Gastroesophageal sphincter (tissue), 4 donors: ENCODE measurements around the gene EFNA2. TPM values are rescaled to one million over a fixed set of nuclear protein-coding genes. Genes with fewer than 3 reads are reported as not detected.

Source experiments
- ATAC-seq: fragments of 150-250 bp; one replicate; pipeline ENCODE4 v1.9.1; 2016; ENCODE audit warnings: mild to moderate bottlenecking, moderate library complexity
- H3K27ac ChIP-seq, 4 donors: fragments of 200-600 bp; sonication (generic) in 3 of 4; 1 replicate in 3 of 4; 2 replicates in 1 of 4; pipeline ENCODE4 v1.5.1; 2016 to 2019
- H3K27me3 ChIP-seq: fragments of 200-600 bp; sonication (generic); one replicate; pipeline ENCODE4 v1.5.1; 2019
- H3K36me3 ChIP-seq, 2 donors: fragments of 200-600 bp; sonication (generic); one replicate each; pipeline ENCODE4 v1.5.1; 2019; ENCODE audit warnings: control low read depth in 1 of 2
- H3K4me1 ChIP-seq, 3 donors: fragments of 200-600 bp; sonication (generic); 1 replicate in 2 of 3; 2 replicates in 1 of 3; pipeline ENCODE4 v1.5.1; 2016 to 2019; ENCODE audit warnings: control low read depth in 2 of 3
- H3K4me3 ChIP-seq, 2 donors: fragments of 200-600 bp; sonication (generic); one replicate each; pipeline ENCODE4 v1.5.1; 2019; ENCODE audit warnings: mild to moderate bottlenecking in 1 of 2, moderate library complexity in 1 of 2
- H3K9me3 ChIP-seq, 3 donors: fragments of 200-600 bp; sonication (generic); one replicate each; pipeline ENCODE4 v1.5.1; 2017 to 2019; ENCODE audit warnings: control low read depth in 2 of 3
- CTCF ChIP-seq, 4 experiments: fragments of 200-600 bp in 2 of 4; fragments of 450-650 bp in 2 of 4; sonication (generic) in 1 of 4; IDR thresholded peaks; one replicate each; pipeline ENCODE4 v1.5.1; 2017 to 2019; ENCODE audit warnings: antibody characterized with exemption in 4 of 4, mild to moderate bottlenecking in 2 of 4, moderate library complexity in 2 of 4
- EP300 ChIP-seq: sonication (generic); formaldehyde crosslinking; IDR thresholded peaks from one replicate; pipeline ENCODE4 v1.6.1; 2017; ENCODE audit warnings: antibody characterized with exemption, mild to moderate bottlenecking
- POLR2A ChIP-seq, 2 donors: fragments of 450-650 bp; IDR thresholded peaks; one replicate each; pipeline ENCODE4 v1.6.1; 2017; ENCODE audit warnings: antibody characterized with exemption in 2 of 2, mild to moderate bottlenecking in 2 of 2, moderate library complexity in 1 of 2
- POLR2AphosphoS5 ChIP-seq: sonication (generic); formaldehyde crosslinking; IDR thresholded peaks from one replicate; pipeline ENCODE4 v1.6.1; 2017; ENCODE audit warnings: antibody characterized with exemption
- WGBS, 2 donors: methylation state at CpG; one replicate each; pipeline ENCODE4 v1.1.5; 2018; ENCODE audit warnings: low coverage in 1 of 2; 5-methylcytosine and 5-hydroxymethylcytosine counted together
- total RNA-seq, 4 donors: library from RNA; depleted of rRNA; stranded (reverse); fragments of >200 nt; gene quantifications; one replicate each; pipeline ENCODE4 v1.1.0, GENCODE V29; 2016

Gene EFNA2
- total RNA-seq, 4 donors from 2014 or later = not detected

DNA sequence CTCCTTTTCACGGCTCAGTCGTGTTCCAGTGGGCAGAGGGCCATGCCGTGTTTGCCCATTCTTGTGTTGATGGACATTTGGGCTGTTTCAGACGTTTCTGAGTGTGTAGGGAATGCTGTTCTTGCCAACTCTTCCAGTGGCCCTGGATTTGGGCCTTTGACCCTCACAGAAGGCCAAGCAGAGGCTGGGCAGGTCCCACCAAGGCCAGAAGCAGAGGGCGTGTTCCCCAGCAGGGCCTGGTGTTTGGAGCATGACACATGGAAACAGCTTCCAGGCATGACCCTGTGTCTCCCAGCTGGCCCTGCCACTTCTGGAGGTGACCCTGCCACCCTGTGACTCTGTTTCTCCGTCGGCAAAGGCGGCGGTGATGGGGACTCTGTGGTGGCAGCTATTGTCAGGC lies 35.9 kb downstream of the EFNA2 start:
- Histone ChIP-seq H3K9me3 (no peaks in the 10 kb centered on the region), H3K27ac (no peak overlapping the region), H3K4me1 (peaks cover 0 to 15% (median 8%) of the 10 kb centered on the region in 3 donors), H3K4me3 (no peak overlapping the region), H3K36me3 (no peaks in the 10 kb centered on the region), H3K27me3 (peaks cover 77% of the 10 kb centered on the region)
- 58% methylated on average over 2 of the region's 9 CpGs; no CpG with 5 or more reads in 1 of the 2 donors for WGBS, 2 donors
- no peak for ATAC-seq
- TF ChIP-seq EP300 (no peak), POLR2A (IDR thresholded peaks at IDR 0.05) (no peak), POLR2AphosphoS5 (no peak), CTCF (IDR thresholded peaks at IDR 0.05) (no peak)

DNA sequence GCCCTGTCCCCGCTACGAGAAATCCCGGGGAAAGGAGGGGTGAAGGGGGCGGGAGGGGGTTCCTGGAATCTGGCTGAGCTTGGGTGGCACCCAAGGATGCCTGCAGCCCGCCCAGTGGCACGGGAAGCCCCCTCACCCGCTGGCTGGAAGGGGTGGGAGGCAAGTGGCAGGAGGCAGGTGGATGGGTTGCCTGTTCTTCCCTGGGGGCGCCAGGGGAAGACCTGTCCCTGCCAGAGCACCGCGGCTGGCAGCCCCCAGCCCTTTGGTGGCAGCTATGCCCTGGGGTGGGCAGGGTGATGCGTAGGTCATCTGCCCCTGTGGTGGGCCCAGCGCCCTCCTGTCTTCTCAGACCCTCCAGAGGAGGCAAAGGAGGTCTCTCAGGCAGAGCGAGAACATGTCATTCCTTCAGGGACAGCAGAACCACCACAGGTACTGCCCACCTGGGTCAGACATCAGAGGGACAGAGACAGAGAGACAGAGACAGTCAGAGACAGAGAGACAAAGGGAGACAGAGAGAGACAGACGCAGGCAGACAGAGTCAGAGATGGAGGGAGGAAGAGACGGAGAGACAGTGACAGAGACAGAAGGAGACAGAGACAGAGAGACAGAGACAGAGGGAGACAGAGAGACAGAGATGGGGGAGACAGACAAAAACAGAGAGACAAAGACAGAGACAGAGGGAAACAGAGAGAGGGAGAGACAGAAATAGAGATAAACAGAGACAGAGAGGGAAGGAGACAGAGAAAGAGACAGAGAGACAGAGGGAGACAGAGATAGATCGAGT lies 36.7 kb downstream of the EFNA2 start:
- Histone ChIP-seq H3K27me3 (peaks cover 69% of the 10 kb centered on the region), H3K4me3 (no peak overlapping the region), H3K4me1 (peaks cover 0 to 15% (median 8%) of the 10 kb centered on the region in 3 donors), H3K9me3 (no peaks in the 10 kb centered on the region), H3K36me3 (no peaks in the 10 kb centered on the region), H3K27ac (no peak overlapping the region)
- TF ChIP-seq EP300 = no peak
- no peak for TF ChIP-seq POLR2AphosphoS5
- TF ChIP-seq CTCF (IDR thresholded peaks at IDR 0.05) = no peak
- TF ChIP-seq POLR2A (IDR thresholded peaks at IDR 0.05) = no peak
- WGBS, 2 donors = 72 to 90% methylated on average over 3 to 4 of the region's 16 CpGs
- ATAC-seq = no peak

DNA sequence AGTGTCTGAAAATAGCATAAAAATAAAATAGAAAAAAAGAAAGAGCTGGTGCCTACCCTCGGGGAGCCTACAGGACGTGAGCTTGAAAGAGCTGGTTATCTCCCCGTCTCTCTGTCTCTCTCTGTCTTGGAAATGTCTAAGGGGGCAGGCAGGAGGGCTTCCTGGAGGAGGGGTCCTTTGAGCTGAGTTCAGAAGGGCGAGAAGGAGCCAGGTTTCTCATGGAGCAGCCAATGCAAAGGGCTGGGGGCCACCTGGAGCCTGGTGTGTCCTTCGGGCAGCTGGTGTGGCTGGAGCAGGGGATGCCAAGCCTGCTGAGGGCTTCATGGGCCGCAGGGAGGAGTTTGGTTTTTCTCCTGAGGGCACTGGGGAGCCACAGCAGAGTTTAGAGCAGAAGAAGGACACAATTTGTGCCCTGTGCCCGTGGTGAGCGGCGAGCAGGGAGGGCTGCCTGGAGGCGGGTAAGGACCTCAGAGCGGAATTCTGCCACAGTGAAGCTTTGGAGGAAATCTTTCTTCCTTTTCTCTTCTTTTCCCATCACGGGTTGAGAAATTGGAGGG lies 38.7 kb downstream of the EFNA2 start:
- no peak for TF ChIP-seq CTCF (IDR thresholded peaks at IDR 0.05)
- no peak for TF ChIP-seq EP300
- no peak for TF ChIP-seq POLR2A (IDR thresholded peaks at IDR 0.05)
- no peak for TF ChIP-seq POLR2AphosphoS5
- Histone ChIP-seq H3K27ac (peak overlapping the region in 1 of 4 donors; percentile 73), H3K9me3 (no peaks in the 10 kb centered on the region), H3K27me3 (peaks cover 50% of the 10 kb centered on the region), H3K36me3 (no peaks in the 10 kb centered on the region), H3K4me3 (peak overlapping the region in 1 of 2 donors; percentile 48), H3K4me1 (peaks cover 0 to 15% (median 8%) of the 10 kb centered on the region in 3 donors)
- ATAC-seq = no peak
- WGBS, 2 donors = 60 to 77% methylated on average over 3 to 9 of the region's 12 CpGs

DNA sequence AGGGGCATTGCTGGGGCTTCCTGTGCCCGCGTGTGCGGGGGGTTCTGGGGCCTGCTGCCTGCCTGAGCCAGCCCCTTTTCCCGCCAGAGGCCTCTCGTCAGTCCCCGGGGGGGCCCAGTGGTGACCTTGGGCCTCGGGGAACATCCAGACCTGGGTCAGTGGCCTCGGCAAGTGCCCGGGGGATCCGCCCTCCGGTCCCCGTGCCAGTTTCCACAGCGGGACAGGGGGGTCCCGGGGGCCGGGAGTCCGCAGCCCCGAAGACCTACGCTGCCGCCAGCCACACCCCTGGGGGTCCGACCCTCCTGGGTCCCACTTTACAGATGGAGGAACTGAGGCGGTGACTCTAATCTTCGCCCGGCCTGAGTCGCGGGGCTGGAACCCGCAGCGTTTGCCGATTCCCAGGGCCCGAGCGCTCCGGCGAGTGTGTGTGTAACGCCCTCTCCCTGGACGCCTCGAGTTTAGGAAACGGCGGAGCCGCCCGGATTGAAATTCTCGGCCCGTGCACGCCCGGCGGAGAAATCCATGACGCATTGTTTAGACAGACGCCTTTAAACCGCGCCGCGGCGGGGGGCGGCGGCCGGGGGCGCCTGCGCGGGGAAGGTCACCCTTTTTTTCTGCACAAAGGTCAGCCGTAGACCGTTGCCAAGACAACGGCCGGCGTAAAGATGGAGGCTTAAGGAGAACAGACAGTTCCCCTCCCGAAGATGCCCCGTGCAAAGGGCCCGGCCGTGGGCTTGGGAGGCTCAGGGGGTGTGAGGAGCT lies 39.3 kb downstream of the EFNA2 start:
- H3K27me3 ChIP-seq = peaks cover 44% of the 10 kb centered on the region
- TF ChIP-seq POLR2AphosphoS5 (peak; percentile 7), POLR2A (IDR thresholded peaks at IDR 0.05) (no peak), EP300 (no peak), CTCF (IDR thresholded peaks at IDR 0.05) (no peak)
- no peaks in the 10 kb centered on the region for H3K9me3 ChIP-seq
- peak; percentile 85 for ATAC-seq
- peak overlapping the region in 1 of 4 donors; percentile 73 for H3K27ac ChIP-seq
- H3K36me3 ChIP-seq = no peaks in the 10 kb centered on the region
- H3K4me1 ChIP-seq = peaks cover 0 to 15% (median 8%) of the 10 kb centered on the region in 3 donors
- 20% methylated on average over 1 of the region's 66 CpGs; no CpG with 5 or more reads in 1 of the 2 donors for WGBS, 2 donors
- H3K4me3 ChIP-seq = peak overlapping the region in 1 of 2 donors; percentile 48
